ENCODE results near the gene BCAS3.
"Not testable (repeated sequence)": the region's sequence is repeated elsewhere in the genome, so short reads cannot be mapped to it uniquely, and the experiment has no call there.

DNA sequence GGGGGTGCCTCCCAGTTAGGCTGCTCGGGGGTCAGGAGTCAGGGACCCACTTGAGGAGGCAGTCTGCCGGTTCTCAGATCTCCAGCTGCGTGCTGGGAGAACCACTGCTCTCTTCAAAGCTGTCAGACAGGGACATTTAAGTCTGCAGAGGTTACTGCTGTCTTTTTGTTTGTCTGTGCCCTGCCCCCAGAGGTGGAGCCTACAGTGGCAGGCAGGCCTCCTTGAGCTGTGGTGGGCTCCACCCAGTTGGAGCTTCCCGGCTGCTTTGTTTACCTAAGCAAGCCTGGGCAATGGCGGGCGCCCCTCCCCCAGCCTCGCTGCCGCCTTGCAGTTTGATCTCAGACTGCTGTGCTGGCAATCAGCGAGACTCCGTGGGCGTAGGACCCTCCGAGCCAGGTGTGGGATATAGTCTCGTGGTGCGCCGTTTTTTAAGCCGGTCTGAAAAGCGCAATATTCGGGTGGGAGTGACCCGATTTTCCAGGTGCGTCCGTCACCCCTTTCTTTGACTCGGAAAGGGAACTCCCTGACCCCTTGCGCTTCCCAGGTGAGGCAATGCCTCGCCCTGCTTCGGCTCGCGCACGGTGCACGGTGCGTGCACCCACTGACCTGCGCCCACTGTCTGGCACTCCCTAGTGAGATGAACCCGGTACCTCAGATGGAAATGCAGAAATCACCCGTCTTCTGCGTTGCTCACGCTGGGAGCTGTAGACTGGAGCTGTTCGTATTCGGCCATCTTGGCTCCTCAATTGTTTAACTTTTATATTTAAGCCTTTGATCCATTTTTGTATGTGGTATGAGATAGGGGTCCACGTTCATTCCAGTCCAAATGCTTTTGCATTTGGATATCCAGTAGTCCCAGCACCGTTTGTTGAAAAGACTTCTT is 209.3 kb downstream of the BCAS3 start:
- TF ChIP-seq, protein P1, sequence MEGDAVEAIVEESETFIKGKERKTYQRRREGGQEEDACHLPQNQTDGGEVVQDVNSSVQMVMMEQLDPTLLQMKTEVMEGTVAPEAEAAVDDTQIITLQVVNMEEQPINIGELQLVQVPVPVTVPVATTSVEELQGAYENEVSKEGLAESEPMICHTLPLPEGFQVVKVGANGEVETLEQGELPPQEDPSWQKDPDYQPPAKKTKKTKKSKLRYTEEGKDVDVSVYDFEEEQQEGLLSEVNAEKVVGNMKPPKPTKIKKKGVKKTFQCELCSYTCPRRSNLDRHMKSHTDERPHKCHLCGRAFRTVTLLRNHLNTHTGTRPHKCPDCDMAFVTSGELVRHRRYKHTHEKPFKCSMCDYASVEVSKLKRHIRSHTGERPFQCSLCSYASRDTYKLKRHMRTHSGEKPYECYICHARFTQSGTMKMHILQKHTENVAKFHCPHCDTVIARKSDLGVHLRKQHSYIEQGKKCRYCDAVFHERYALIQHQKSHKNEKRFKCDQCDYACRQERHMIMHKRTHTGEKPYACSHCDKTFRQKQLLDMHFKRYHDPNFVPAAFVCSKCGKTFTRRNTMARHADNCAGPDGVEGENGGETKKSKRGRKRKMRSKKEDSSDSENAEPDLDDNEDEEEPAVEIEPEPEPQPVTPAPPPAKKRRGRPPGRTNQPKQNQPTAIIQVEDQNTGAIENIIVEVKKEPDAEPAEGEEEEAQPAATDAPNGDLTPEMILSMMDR (IDR thresholded peaks at IDR 0.05; ENCODE audit: insufficient read depth, low read depth, low read length), result not testable (repeated sequence)
- TF ChIP-seq EZH2 (IDR thresholded peaks at IDR 0.05; ENCODE audit: insufficient read depth, low read length), result not testable (repeated sequence)
